Smooth muscle cell (in vitro differentiated cells): Measurements from ENCODE around the gene FNDC5. TPM values are rescaled to one million over a fixed set of nuclear protein-coding genes. Genes with fewer than 3 reads are reported as not detected.

ENCODE experiments used
- DNase-seq: peaks from one replicate; lab custom pipeline; 2025; ENCODE audit not compliant: unreplicated experiment; lab: John Stamatoyannopoulos, UW
- H2AFZ ChIP-seq: fragments of 200-600 bp; sonication (generic); 2 replicates; pipeline ENCODE4 v1.6.0; 2016; ENCODE audit warnings: antibody characterized with exemption, low read depth, mild to moderate bottlenecking
- H3F3A ChIP-seq: fragments of 200-600 bp; sonication (generic); 2 replicates; pipeline ENCODE4 v1.6.0; 2017; ENCODE audit warnings: antibody characterized with exemption, low read depth
- H3K27ac ChIP-seq: fragments of 200-600 bp; sonication (generic); 2 replicates; pipeline ENCODE4 v1.5.1; 2016; ENCODE audit warnings: low read depth, mild to moderate bottlenecking
- H3K27me3 ChIP-seq: fragments of 200-600 bp; sonication (generic); 2 replicates; pipeline ENCODE4 v1.6.1; 2016; ENCODE audit warnings: low read depth, mild to moderate bottlenecking
- H3K36me3 ChIP-seq: fragments of 200-600 bp; sonication (generic); 2 replicates; pipeline ENCODE4 v1.5.1; 2016; ENCODE audit warnings: low read depth
- H3K4me1 ChIP-seq: fragments of 200-600 bp; sonication (generic); 2 replicates; pipeline ENCODE4 v1.5.1; 2016; ENCODE audit warnings: low read depth
- H3K4me2 ChIP-seq: fragments of 200-600 bp; sonication (generic); 2 replicates; pipeline ENCODE4 v1.6.0; 2016; ENCODE audit warnings: mild to moderate bottlenecking
- H3K4me3 ChIP-seq: fragments of 200-600 bp; sonication (generic); 2 replicates; pipeline ENCODE4 v1.5.1; 2016; ENCODE audit warnings: mild to moderate bottlenecking
- H3K79me2 ChIP-seq: fragments of 200-600 bp; sonication (generic); 2 replicates; pipeline ENCODE4 v1.6.0; 2016; ENCODE audit warnings: low read depth, mild to moderate bottlenecking
- H3K9ac ChIP-seq: fragments of 200-600 bp; sonication (generic); 2 replicates; pipeline ENCODE4 v1.6.0; 2016; ENCODE audit warnings: low read depth
- H3K9me3 ChIP-seq: fragments of 200-600 bp; sonication (generic); replicated peaks from 2 replicates; pipeline ENCODE4 v1.5.1; 2016; ENCODE audit warnings: low read depth
- H4K20me1 ChIP-seq: fragments of 200-600 bp; sonication (generic); 2 replicates; pipeline ENCODE4 v1.6.0; 2016; ENCODE audit warnings: low read depth
- WGBS: methylation state at CpG from one replicate; pipeline ENCODE4 v1.1.7; 2016; ENCODE audit warnings: low lambda C conversion rate; 5-methylcytosine and 5-hydroxymethylcytosine counted together
- polyA plus RNA-seq: library from polyadenylated mRNA; unstranded; fragments of >200 nt; fragmentation: Nextera tagmentation; extraction: Ambion mirVana; gene quantifications from 2 replicates; pipeline ENCODE4 v1.2.1, GENCODE V29; 2016
- total RNA-seq: library from RNA; depleted of rRNA; stranded (reverse); fragments of >200 nt; gene quantifications from 2 replicates; pipeline ENCODE4 v1.2.3, GENCODE V29; 2014
- TF ChIP-seq, protein P1 (sequence below): fragments of 200-600 bp; sonication (generic); IDR thresholded peaks from 2 replicates; pipeline ENCODE4 v1.5.1; 2017; ENCODE audit warnings: borderline replicate concordance, mild to moderate bottlenecking, antibody characterized with exemption; ENCODE audit not compliant: insufficient read depth, poor library complexity, severe bottlenecking

The FNDC5 gene
- total and polyA plus RNA-seq, 2 experiments from 2014 or later = not detected

DNA sequence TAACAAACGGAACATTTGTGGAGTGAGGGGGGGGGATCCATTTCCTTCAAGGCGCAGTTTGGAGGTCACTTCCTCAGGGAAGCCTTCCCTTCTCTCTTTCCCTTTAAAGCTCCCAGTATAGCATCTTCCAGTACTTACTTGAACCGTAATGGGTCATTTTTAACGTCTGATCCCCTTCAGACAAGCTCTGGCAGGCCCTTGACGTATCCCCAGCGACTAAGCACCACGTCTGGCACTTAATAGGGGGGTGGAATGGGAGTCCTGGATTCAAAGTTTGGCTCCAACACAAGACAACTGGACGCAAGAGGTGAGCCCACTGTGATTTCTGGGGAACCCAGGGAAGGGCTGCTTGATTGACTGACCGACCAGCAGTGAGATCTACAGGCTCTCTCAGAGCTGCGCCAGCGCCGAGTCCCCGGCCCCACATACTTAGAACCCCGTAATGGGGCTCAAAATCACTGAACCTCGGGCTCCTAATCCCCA lies 54.0 kb downstream of the FNDC5 start:
- peak overlapping the region; percentile 85 for H3K4me2 ChIP-seq
- H4K20me1 ChIP-seq = peaks cover 49% of the 10 kb centered on the region
- no peaks in the 10 kb centered on the region for H3K36me3 ChIP-seq
- peak overlapping the region; percentile 46 for H2AFZ ChIP-seq
- H3K4me3 ChIP-seq = peak overlapping the region; percentile 77
- H3K27ac ChIP-seq = peak overlapping the region; percentile 98
- TF ChIP-seq, protein P1, sequence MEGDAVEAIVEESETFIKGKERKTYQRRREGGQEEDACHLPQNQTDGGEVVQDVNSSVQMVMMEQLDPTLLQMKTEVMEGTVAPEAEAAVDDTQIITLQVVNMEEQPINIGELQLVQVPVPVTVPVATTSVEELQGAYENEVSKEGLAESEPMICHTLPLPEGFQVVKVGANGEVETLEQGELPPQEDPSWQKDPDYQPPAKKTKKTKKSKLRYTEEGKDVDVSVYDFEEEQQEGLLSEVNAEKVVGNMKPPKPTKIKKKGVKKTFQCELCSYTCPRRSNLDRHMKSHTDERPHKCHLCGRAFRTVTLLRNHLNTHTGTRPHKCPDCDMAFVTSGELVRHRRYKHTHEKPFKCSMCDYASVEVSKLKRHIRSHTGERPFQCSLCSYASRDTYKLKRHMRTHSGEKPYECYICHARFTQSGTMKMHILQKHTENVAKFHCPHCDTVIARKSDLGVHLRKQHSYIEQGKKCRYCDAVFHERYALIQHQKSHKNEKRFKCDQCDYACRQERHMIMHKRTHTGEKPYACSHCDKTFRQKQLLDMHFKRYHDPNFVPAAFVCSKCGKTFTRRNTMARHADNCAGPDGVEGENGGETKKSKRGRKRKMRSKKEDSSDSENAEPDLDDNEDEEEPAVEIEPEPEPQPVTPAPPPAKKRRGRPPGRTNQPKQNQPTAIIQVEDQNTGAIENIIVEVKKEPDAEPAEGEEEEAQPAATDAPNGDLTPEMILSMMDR = no peak
- no peaks in the 10 kb centered on the region for H3K27me3 ChIP-seq
- H3F3A ChIP-seq = peaks cover 6% of the 10 kb centered on the region
- no peaks in the 10 kb centered on the region for H3K9me3 ChIP-seq
- peaks cover 18% of the 10 kb centered on the region for H3K4me1 ChIP-seq
- peaks cover 86% of the 10 kb centered on the region for H3K79me2 ChIP-seq
- DNase-seq = no peak
- 0% methylated on average over 15 of the region's 15 CpGs for WGBS
- H3K9ac ChIP-seq = peak overlapping the region; percentile 99

DNA sequence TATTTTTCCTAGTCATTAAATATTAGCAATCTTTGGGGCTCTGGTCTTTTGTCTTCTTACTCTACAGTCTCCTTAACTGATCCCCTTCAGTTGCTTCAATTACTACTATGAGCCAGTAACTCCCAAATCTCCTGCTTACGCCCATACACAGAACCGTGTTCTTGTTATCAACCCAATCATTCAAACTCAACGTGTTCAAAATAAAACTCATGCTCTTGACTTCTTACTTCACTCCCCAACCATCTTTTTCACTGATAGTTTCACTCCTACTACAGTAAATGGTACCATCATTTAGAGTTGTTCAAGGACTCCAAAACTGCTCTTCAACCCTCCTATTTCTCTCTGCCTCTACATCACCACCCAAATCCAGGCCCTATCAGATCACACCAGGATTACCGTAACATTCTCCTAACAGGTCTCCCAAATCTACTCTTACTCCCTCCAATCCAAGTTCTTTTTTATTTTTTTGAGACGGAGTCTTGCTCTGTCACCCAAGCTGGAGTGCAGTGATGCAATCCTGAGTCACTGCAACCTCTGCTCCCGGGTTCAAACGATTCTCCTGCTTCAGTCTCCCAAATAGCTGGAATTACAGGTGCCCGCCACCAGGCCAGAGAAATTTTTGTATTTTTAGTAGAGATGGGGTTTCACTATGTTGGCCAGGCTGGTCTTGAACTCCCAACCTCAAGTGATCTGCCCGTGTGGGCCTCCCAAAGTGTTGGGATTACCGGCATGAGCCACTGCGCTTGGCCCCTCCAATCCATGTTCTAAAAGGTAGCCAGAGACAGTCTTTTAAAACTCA lies 56.6 kb downstream of the FNDC5 start:
- Histone ChIP-seq H3K9ac (no peak overlapping the region), H3K27me3 (no peaks in the 10 kb centered on the region), H3K4me2 (peak overlapping the region; percentile 85), H3F3A (peaks cover 6% of the 10 kb centered on the region), H3K9me3 (no peaks in the 10 kb centered on the region), H3K4me1 (peaks cover 13% of the 10 kb centered on the region), H4K20me1 (peaks cover 67% of the 10 kb centered on the region), H3K27ac (peak overlapping the region; percentile 22), H3K4me3 (no peak overlapping the region), H2AFZ (no peak overlapping the region), H3K36me3 (peaks cover 2% of the 10 kb centered on the region), H3K79me2 (peaks cover 84% of the 10 kb centered on the region)
- TF ChIP-seq, protein P1 = no peak
- 67% methylated on average over 11 of the region's 11 CpGs for WGBS
- DNase-seq = no peak

Other genes starting within 250 kb of the FNDC5 start
- gene ZBTB8OS, start 220.4 kb downstream of the FNDC5 start, total RNA-seq = 33.3 and 42.3 TPM in 2 replicates
- gene ZBTB8OS, start 220.4 kb downstream of the FNDC5 start, polyA plus RNA-seq = 39.5 and 54.3 TPM in 2 replicates
- 117 and 139 TPM in 2 replicates for gene RBBP4, start 219.7 kb downstream of the FNDC5 start, total RNA-seq
- gene RBBP4, start 219.7 kb downstream of the FNDC5 start, polyA plus RNA-seq = 130 and 140 TPM in 2 replicates
- gene SYNC, start 168.1 kb downstream of the FNDC5 start, total RNA-seq = 4.4 and 6.2 TPM in 2 replicates
- gene SYNC, start 168.1 kb downstream of the FNDC5 start, polyA plus RNA-seq = 4.6 and 4.9 TPM in 2 replicates
- gene YARS1, start 53.6 kb downstream of the FNDC5 start, total RNA-seq = 52.1 and 56.5 TPM in 2 replicates
- gene YARS1, start 53.6 kb downstream of the FNDC5 start, polyA plus RNA-seq = 82.9 and 96.9 TPM in 2 replicates
- gene S100PBP, start 53.3 kb downstream of the FNDC5 start, total RNA-seq = 39.1 and 39.7 TPM in 2 replicates
- 13.1 and 22.1 TPM in 2 replicates for gene S100PBP, start 53.3 kb downstream of the FNDC5 start, polyA plus RNA-seq
- not detected in 2 replicates for gene HPCA, start 15.6 kb upstream of the FNDC5 start, total RNA-seq
- gene HPCA, start 15.6 kb upstream of the FNDC5 start, polyA plus RNA-seq = 0.24 TPM in 1 of 2 replicates, not detected in the other
- 40.9 and 84.1 TPM in 2 replicates for gene TMEM54, start 30.5 kb upstream of the FNDC5 start, total RNA-seq
- gene TMEM54, start 30.5 kb upstream of the FNDC5 start, polyA plus RNA-seq = 59.0 and 98.5 TPM in 2 replicates
- gene RNF19B, start 93.9 kb upstream of the FNDC5 start, total RNA-seq = 11.2 and 13.5 TPM in 2 replicates
- gene RNF19B, start 93.9 kb upstream of the FNDC5 start, polyA plus RNA-seq = 12.3 and 13.8 TPM in 2 replicates
- 89.8 and 132 TPM in 2 replicates for gene AK2, start 166.0 kb upstream of the FNDC5 start, total RNA-seq
- gene AK2, start 166.0 kb upstream of the FNDC5 start, polyA plus RNA-seq = 121 and 142 TPM in 2 replicates
- gene AZIN2, start 210.2 kb upstream of the FNDC5 start, total RNA-seq = 7.9 and 16.3 TPM in 2 replicates
- gene AZIN2, start 210.2 kb upstream of the FNDC5 start, polyA plus RNA-seq = 21.5 and 33.5 TPM in 2 replicates